ENCODE results near the gene CELSR1.

- TF ChIP-seq EZH2 (IDR thresholded peaks at IDR 0.05; ENCODE audit: borderline replicate concordance, insufficient read depth, low read depth, low read length, poor library complexity, severe bottlenecking), result no peak
- no peak for TF ChIP-seq CTCF (IDR thresholded peaks at IDR 0.05)
Measured at GRCh38 chr22:46439111-46439510, 98.3 kb downstream of the CELSR1 start.
